ENCODE measurements around the gene C12orf43.

C12orf43 gene

DNA sequence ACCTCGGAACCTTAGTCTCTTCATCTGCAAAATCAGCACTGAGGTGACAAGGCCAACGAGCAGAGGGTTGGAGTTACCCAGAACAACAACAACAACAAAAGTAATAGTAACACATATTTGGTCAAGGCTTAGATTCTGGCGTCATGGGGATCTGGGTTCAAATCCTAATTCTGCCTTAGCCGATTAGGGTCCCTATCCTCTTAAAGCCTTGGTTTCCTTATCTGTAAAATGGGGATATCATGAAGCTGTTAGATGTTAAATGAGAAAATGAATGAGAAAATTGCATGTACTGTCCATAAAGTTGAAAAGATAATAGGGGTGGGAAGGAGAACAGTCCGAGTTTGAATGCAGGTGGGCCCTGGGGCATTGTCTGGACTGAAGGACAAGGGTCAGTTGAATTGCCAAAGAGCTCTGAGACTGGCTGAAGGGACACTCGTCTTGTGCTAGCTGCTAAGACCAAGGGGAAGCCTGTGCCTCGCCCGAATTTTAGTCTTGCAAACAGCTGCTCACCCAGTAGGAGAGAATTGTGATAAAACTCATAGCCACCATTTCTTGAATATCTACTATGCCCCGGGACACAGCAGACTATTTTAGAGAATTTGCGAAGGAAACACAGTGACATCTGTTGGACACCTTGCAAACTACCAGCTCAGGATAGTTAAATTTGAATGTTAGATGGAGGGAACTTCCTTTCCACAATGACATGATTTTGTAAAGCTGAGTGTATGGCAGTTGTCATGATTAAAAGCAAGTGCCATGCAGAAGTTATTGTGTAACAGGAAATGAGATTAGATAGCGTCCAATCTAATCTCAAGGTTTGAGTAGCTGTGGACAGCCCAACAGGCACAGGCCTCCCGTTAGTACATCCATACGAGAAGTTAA is 44.7 kb downstream of the C12orf43 start:
- ATAC-seq = peak; percentile 94
- TF ChIP-seq BACH2 (CRISPR knock-in tag; IDR thresholded peaks at IDR 0.05; ENCODE audit: borderline replicate concordance) (no peak), ZFP3 (CRISPR knock-in tag; IDR thresholded peaks at IDR 0.05) (no peak)
- TF ChIP-seq, protein P1, sequence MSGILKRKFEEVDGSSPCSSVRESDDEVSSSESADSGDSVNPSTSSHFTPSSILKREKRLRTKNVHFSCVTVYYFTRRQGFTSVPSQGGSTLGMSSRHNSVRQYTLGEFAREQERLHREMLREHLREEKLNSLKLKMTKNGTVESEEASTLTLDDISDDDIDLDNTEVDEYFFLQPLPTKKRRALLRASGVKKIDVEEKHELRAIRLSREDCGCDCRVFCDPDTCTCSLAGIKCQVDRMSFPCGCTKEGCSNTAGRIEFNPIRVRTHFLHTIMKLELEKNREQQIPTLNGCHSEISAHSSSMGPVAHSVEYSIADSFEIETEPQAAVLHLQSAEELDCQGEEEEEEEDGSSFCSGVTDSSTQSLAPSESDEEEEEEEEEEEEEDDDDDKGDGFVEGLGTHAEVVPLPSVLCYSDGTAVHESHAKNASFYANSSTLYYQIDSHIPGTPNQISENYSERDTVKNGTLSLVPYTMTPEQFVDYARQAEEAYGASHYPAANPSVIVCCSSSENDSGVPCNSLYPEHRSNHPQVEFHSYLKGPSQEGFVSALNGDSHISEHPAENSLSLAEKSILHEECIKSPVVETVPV (CRISPR knock-in tag; IDR thresholded peaks at IDR 0.05) = no peak

DNA sequence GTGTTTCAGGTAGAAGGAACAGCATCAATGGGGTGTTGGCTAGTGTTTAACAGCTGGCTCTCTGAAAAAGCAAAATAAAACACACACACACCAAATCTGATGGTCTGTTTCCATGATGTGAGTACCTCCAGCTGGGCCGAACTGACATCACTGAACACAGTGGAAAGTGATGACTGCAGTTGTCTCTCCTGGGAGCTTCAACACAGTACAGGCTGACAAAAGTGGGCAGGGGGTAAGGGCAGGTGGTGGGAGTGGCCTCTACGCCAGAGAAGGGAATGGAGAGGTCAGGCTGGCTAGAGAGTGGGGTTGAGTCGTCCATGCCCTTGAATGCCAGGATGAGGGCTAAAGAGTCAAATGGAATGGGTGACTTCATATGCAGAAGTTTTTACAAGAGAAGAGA is 46.0 kb downstream of the C12orf43 start:
- ATAC-seq = no peak
- TF ChIP-seq, protein P2, sequence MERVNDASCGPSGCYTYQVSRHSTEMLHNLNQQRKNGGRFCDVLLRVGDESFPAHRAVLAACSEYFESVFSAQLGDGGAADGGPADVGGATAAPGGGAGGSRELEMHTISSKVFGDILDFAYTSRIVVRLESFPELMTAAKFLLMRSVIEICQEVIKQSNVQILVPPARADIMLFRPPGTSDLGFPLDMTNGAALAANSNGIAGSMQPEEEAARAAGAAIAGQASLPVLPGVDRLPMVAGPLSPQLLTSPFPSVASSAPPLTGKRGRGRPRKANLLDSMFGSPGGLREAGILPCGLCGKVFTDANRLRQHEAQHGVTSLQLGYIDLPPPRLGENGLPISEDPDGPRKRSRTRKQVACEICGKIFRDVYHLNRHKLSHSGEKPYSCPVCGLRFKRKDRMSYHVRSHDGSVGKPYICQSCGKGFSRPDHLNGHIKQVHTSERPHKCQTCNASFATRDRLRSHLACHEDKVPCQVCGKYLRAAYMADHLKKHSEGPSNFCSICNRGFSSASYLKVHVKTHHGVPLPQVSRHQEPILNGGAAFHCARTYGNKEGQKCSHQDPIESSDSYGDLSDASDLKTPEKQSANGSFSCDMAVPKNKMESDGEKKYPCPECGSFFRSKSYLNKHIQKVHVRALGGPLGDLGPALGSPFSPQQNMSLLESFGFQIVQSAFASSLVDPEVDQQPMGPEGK (CRISPR knock-in tag; IDR thresholded peaks at IDR 0.05; ENCODE audit: borderline replicate concordance) = no peak
- no peak for TF ChIP-seq ZC3H10 (CRISPR knock-in tag; IDR thresholded peaks at IDR 0.05)
- no peak for TF ChIP-seq CSDC2 (CRISPR knock-in tag; IDR thresholded peaks at IDR 0.05)
- TF ChIP-seq GLIS3 (CRISPR knock-in tag; IDR thresholded peaks at IDR 0.05) = no peak
- TF ChIP-seq ISL1 (CRISPR knock-in tag; IDR thresholded peaks at IDR 0.05) = no peak
- no peak for TF ChIP-seq ZNF70 (CRISPR knock-in tag; IDR thresholded peaks at IDR 0.05)
- TF ChIP-seq, protein P3, sequence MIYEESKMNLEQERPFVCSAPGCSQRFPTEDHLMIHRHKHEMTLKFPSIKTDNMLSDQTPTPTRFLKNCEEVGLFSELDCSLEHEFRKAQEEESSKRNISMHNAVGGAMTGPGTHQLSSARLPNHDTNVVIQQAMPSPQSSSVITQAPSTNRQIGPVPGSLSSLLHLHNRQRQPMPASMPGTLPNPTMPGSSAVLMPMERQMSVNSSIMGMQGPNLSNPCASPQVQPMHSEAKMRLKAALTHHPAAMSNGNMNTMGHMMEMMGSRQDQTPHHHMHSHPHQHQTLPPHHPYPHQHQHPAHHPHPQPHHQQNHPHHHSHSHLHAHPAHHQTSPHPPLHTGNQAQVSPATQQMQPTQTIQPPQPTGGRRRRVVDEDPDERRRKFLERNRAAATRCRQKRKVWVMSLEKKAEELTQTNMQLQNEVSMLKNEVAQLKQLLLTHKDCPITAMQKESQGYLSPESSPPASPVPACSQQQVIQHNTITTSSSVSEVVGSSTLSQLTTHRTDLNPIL (CRISPR knock-in tag; IDR thresholded peaks at IDR 0.05; ENCODE audit: low read depth) = no peak
- TF ChIP-seq SNAI2 (CRISPR knock-in tag; IDR thresholded peaks at IDR 0.05) = no peak
- TF ChIP-seq, protein P4, sequence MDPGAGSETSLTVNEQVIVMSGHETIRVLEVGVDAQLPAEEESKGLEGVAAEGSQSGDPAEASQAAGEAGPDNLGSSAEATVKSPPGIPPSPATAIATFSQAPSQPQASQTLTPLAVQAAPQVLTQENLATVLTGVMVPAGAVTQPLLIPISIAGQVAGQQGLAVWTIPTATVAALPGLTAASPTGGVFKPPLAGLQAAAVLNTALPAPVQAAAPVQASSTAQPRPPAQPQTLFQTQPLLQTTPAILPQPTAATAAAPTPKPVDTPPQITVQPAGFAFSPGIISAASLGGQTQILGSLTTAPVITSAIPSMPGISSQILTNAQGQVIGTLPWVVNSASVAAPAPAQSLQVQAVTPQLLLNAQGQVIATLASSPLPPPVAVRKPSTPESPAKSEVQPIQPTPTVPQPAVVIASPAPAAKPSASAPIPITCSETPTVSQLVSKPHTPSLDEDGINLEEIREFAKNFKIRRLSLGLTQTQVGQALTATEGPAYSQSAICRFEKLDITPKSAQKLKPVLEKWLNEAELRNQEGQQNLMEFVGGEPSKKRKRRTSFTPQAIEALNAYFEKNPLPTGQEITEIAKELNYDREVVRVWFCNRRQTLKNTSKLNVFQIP (CRISPR knock-in tag; IDR thresholded peaks at IDR 0.05; ENCODE audit: borderline replicate concordance, low read depth) = no peak
- TF ChIP-seq ZNF8 (CRISPR knock-in tag; IDR thresholded peaks at IDR 0.05) = no peak
- TF ChIP-seq BACH2 (CRISPR knock-in tag; IDR thresholded peaks at IDR 0.05; ENCODE audit: borderline replicate concordance) = no peak
- no peak for TF ChIP-seq TOX (CRISPR knock-in tag; IDR thresholded peaks at IDR 0.05; ENCODE audit: borderline replicate concordance)
- TF ChIP-seq ESRRG (CRISPR knock-in tag; IDR thresholded peaks at IDR 0.05) = no peak
- no peak for TF ChIP-seq RARB (CRISPR knock-in tag; IDR thresholded peaks at IDR 0.05)
- TF ChIP-seq PPARA (CRISPR knock-in tag; IDR thresholded peaks at IDR 0.05; ENCODE audit: borderline replicate concordance) = no peak
- no peak for TF ChIP-seq ZFP3 (CRISPR knock-in tag; IDR thresholded peaks at IDR 0.05)
- no peak for TF ChIP-seq OSR1 (CRISPR knock-in tag; IDR thresholded peaks at IDR 0.05)

DNA sequence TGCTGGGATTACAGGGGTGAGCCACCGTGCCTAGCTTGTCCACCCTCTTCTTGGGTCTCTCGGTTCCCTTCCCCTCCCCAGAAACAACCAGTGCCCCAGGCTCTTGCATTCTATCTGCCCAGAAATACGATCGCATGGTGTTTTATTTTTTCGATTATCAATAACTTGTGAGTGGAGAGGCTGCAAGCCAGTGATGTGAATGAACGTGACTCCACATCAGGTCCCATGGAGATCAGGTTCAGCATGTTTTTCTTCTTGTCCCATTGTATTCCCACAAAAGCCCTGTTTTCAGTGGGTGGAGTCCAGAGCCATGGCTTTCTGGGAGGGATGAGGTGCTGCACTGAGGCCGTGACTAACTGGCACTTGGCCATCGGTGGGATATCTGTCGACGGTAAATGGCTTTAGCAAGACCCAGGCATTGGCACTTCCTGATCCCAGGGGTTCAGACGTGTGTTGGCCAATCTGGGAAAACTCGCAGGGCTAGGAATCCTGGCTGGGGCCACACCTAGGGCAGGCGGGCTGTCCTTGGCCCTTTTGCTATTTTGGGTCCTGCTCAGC is 50.7 kb downstream of the C12orf43 start:
- ATAC-seq = no peak
- TF ChIP-seq ZNF8 (CRISPR knock-in tag; IDR thresholded peaks at IDR 0.05) (no peak), ARNTL (CRISPR knock-in tag; IDR thresholded peaks at IDR 0.05; ENCODE audit: borderline replicate concordance, low read depth) (no peak), ZFP30 (CRISPR knock-in tag; IDR thresholded peaks at IDR 0.05) (no peak), ESRRG (CRISPR knock-in tag; IDR thresholded peaks at IDR 0.05) (no peak)
- TF ChIP-seq, protein P3 (CRISPR knock-in tag; IDR thresholded peaks at IDR 0.05; ENCODE audit: low read depth) = no peak

DNA sequence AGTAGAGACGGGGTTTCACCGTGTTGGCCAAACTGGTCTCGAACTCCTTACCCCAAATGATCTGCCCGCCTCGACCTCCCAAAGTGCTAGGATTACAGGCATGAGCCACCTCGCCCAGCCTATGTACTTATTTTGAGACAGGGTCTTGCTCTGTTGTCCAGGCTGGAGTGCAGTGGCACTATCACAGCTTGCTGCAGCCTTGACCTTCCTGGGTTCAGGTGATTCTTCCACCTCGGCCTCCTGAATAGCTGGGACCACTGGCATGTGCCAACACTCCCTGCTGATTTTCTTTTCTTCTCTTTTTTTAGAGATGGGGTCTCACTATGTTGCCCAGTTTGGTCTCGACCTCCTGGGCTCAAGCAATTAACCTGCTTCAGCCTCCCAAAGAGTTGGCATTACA is 52.0 kb downstream of the C12orf43 start:
- no peak for ATAC-seq
- TF ChIP-seq RARB (CRISPR knock-in tag; IDR thresholded peaks at IDR 0.05) (no peak), SNAI2 (CRISPR knock-in tag; IDR thresholded peaks at IDR 0.05) (no peak), PPARA (CRISPR knock-in tag; IDR thresholded peaks at IDR 0.05; ENCODE audit: borderline replicate concordance) (no peak), ISL1 (CRISPR knock-in tag; IDR thresholded peaks at IDR 0.05) (no peak), OSR1 (CRISPR knock-in tag; IDR thresholded peaks at IDR 0.05) (no peak), CSDC2 (CRISPR knock-in tag; IDR thresholded peaks at IDR 0.05) (no peak), ZFP3 (CRISPR knock-in tag; IDR thresholded peaks at IDR 0.05) (no peak)
- TF ChIP-seq, protein P5, sequence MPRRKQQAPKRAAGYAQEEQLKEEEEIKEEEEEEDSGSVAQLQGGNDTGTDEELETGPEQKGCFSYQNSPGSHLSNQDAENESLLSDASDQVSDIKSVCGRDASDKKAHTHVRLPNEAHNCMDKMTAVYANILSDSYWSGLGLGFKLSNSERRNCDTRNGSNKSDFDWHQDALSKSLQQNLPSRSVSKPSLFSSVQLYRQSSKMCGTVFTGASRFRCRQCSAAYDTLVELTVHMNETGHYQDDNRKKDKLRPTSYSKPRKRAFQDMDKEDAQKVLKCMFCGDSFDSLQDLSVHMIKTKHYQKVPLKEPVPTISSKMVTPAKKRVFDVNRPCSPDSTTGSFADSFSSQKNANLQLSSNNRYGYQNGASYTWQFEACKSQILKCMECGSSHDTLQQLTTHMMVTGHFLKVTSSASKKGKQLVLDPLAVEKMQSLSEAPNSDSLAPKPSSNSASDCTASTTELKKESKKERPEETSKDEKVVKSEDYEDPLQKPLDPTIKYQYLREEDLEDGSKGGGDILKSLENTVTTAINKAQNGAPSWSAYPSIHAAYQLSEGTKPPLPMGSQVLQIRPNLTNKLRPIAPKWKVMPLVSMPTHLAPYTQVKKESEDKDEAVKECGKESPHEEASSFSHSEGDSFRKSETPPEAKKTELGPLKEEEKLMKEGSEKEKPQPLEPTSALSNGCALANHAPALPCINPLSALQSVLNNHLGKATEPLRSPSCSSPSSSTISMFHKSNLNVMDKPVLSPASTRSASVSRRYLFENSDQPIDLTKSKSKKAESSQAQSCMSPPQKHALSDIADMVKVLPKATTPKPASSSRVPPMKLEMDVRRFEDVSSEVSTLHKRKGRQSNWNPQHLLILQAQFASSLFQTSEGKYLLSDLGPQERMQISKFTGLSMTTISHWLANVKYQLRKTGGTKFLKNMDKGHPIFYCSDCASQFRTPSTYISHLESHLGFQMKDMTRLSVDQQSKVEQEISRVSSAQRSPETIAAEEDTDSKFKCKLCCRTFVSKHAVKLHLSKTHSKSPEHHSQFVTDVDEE (CRISPR knock-in tag; IDR thresholded peaks at IDR 0.05) = no peak
- TF ChIP-seq, protein P3 (CRISPR knock-in tag; IDR thresholded peaks at IDR 0.05; ENCODE audit: low read depth) = no peak

All from SK-N-SH treated with all-trans-retinoic acid at 6 μM for 48 hours (cell line).